NCI-H82 treated with DMSO at 0.1 percent for 48 hours (cell line): ENCODE results near the gene FOXD2.

Experiments
- DNase-seq: peaks from one replicate; lab custom pipeline; 2025; ENCODE audit not compliant: unreplicated experiment; lab: John Stamatoyannopoulos, UW

The FOXD2 gene

GRCh38 chr1:47416319-47417169, 21.3 kb upstream of the FOXD2 start:
- DNase-seq, result no peak

GRCh38 chr1:47417170-47418044, 20.4 kb upstream of the FOXD2 start:
- no peak for DNase-seq

GRCh38 chr1:47418122-47418521, 19.7 kb upstream of the FOXD2 start:
- DNase-seq, result no peak

DNA sequence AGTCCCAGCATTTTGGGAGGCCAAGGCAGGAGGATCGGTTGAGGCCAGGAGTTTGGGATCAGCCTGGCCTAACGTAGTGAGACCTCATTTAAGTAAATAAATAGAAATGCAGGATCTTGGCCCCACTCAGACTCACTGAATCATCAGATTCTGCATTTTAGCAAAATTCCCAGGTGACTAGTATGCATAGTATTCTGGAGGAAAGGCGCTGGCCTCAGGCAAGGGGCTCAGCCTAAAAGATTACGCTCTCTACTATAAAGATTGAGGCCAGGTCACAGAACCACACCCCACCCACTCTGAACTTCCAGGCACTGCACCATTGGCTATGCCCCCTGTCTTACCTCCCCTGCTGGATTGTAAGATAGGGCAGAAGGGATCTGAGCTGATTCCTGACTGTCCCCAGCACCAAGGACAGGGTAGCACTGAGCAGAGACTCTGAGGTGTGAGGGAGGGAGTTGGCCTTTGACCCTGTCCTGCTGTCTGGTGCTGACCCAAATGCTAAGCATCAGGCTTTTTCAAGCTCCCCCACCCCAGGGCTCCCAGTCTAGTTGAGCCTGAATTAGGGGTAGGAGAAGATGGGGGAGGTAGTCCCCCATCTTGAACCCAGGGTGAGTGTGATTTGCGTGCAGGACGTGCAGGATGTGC, 19.0 kb upstream of the FOXD2 start:
- DNase-seq, result no peak

- no peak for DNase-seq
Measured at GRCh38 chr1:47420547-47420946, 17.3 kb upstream of the FOXD2 start.

- no peak for DNase-seq
Measured at GRCh38 chr1:47423872-47424271, 14.0 kb upstream of the FOXD2 start.

GRCh38 chr1:47424336-47424982, 13.4 kb upstream of the FOXD2 start:
- DNase-seq, result peak; percentile 28

DNA sequence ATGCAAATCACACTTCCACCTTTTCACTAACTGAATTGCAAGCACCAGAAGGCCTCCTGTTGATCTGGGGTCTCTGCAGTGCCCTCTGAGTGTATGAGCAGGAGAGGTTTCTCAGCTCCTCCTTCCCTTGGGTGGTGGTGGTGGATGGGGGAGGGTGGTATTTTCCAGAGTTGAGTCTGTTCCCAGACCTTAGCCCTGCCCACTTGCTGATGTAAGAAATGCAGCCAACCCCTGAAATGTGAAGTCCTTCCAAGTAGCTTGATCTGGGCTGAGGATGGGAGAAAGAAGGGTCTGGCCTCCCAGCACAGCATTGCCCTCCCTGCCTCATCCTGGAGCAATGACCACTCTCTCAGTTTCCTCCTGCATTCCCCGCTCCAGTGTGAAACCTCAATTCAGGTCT, 6.3 kb upstream of the FOXD2 start:
- no peak for DNase-seq

DNA sequence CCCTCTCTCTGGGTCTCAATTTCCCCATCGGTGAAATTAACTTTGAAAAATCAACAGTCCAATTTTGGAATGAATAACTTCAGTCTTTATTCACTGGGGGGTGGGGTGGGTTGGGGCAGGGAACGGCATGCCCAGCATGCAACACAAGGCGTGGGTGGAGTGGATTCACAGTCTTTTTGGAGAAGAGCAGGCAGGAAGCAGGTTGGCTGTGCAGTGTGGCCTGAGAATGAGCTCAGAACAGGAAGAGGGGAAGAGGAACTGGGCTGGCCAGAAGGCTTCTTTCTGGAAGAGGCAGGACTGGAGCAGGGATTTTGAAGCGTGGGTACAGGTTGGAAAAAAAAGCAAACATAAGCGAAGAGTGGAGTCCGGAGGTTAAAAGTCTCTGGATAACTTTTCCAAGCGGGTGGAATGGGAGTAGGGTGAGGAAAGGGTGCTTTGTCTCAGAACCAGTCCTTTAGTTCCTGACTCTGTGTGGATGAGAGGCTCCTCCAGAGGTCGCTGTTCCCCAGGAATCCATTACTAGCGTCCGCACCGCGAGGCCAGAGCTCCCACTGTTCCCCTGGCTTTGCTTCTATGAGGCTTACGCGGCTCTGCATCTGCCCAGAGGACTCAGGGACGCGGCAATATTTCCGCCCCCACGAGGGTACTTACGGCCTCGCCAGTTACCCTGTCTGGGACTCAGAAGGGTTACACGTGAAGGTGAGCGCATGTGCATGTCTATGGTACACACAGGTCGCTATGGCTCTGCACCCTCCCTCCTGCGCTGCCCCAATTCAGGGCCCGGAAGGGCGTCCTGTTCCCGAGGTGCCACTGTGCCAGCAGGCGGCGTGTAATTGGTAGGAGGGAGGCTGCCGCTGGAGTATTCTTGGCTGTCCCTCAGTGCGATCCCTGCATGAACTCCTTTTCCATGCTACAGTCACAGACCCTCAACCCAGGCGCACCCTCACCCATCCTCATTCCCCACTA, 5.5 kb upstream of the FOXD2 start:
- DNase-seq, result peak; percentile 30

DNA sequence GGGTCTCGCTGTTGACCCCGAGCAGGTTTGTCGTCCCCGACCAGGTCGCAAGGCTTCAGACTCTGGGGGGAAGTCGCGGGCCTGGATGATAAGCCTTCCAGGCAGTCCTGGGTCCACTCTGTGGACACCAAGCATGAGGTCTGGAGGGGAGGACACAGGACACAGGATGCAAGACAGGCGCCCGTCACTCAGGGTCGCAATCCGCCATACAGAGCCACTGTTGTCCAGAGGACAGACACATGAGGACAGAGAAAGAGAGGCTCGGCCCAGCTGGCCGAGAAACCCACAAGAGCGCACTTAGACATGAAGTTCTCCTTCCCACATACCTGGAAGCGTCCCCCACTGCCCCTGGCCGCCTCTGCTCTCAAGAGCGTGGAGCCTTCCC, 4.8 kb upstream of the FOXD2 start:
- no peak for DNase-seq

- DNase-seq, result no peak
Measured at GRCh38 chr1:47433477-47434050, 4.3 kb upstream of the FOXD2 start.

DNA sequence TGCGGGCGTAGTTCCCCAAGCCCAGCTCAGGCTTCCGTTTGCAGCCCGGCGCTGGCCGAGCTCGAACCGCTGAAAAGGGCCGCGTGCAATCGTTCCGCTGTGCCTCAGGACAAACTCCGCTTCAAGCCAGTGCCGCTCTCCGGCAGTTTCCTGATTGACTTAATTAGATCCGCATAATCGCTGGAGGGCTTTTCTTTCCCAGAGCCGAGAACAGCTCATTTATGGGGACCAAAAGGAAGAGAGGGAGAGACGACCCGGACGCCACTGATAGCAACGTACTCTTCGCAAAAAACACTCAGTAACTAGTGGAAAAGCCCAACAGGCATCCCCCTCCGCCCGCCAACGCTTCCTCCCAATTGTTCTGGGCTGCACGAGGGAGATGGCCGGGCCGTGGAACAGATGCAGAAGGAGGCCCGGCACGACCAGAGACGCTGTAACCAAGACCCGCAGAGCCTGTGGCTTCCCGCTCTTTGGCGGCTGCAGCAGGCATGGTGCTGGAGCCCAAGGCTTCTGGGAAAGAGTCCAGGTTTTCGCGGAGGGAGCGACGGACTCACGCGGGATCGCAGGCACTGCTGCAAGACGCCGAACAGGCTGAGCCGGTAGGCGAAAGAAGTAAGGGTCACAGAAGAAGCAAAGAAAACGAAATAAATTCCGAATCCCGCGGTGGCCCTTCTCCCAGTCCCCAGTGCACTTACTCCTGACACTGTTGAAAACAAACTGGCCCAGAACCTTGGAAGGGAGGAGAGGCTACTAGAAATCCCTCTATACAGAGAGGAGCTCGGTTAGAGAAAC, 3.6 kb upstream of the FOXD2 start:
- DNase-seq, result peak; percentile 28

DNA sequence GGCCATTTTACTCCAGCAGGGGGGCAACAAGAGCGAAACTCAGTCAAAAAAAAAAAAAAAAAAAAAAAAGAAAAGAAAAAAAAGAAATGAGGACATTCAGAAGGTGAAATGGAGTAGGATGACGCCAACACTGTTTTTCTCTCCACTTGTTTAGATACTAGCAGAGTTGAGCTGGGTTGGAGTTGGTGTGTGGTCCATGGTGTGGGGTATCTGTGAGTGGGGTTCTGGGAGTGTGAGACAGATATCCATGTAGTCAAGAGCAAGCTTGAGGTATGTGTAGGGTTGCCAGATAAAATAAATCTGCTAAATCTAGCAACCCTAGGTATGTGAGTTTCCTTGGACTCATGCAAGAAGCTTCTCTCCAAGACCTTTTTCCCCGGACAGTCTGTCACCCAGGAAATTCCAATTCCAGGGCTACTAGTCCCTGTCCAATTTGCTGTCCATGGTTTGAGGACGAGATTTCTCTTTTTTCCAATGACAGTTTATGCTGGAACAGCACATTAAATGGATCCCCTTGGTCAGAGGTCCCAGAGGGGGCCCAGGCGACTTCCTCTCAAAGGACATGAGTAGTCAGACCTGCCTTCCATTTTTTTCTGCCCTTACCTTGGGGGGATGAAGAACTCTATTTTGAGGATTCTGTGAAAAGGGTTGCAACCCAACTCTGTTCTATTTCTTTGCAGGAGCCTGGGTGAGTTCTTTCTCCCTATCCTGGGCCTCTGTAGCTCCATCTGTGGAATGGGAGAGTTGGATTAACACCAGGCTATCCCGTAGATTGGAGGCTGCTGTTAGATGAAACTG, 2.1 kb upstream of the FOXD2 start:
- no peak for DNase-seq

GRCh38 chr1:47436304-47436978, 1.4 kb upstream of the FOXD2 start:
- peak; percentile 15 for DNase-seq

- DNase-seq, result no peak
Measured at GRCh38 chr1:47436979-47437446, 831 bp upstream of the FOXD2 start.

- no peak for DNase-seq
Measured at GRCh38 chr1:47438165-47439016, 547 bp downstream of the FOXD2 start.
